DOHH2 (cell line): Measurements from ENCODE around the gene MYO9A.

Experiments
- H3F3A ChIP-seq: fragments of 200-600 bp; sonication (generic), shearing (Covaris generic); 2 replicates; pipeline ENCODE4 v1.6.0; 2016; ENCODE audit warnings: antibody characterized with exemption, mild to moderate bottlenecking; ENCODE audit not compliant: control insufficient read depth, insufficient read depth
- H3K27ac ChIP-seq: fragments of 200-600 bp; sonication (generic); 2 replicates; pipeline ENCODE4 v1.5.1; 2014; ENCODE audit warnings: low read depth, mild to moderate bottlenecking, low read length, moderate library complexity
- H3K27me3 ChIP-seq: fragments of 200-600 bp; sonication (generic); 2 replicates; pipeline ENCODE4 v1.6.1; 2014; ENCODE audit warnings: mild to moderate bottlenecking, low read length, mixed read lengths; ENCODE audit not compliant: control insufficient read depth
- H3K36me3 ChIP-seq: fragments of 200-600 bp; sonication (generic); 2 replicates; pipeline ENCODE4 v1.6.1; 2014; ENCODE audit warnings: mild to moderate bottlenecking, low read length, moderate library complexity, mixed read lengths; ENCODE audit not compliant: control insufficient read depth
- H3K4me1 ChIP-seq: fragments of 200-600 bp; sonication (generic); 2 replicates; pipeline ENCODE4 v1.6.1; 2014; ENCODE audit warnings: mild to moderate bottlenecking, low read length, mixed read lengths; ENCODE audit not compliant: control insufficient read depth
- H3K4me2 ChIP-seq: fragments of 200-600 bp; sonication (generic); 2 replicates; pipeline ENCODE4 v1.6.0; 2014; ENCODE audit warnings: mild to moderate bottlenecking, low read length, moderate library complexity
- H3K4me3 ChIP-seq: fragments of 200-600 bp; sonication (generic); 2 replicates; pipeline ENCODE4 v1.5.1; 2014; ENCODE audit warnings: mild to moderate bottlenecking, low read length, mixed read lengths
- H3K79me2 ChIP-seq: fragments of 200-600 bp; sonication (generic); 2 replicates; pipeline ENCODE4 v1.6.1; 2014; ENCODE audit warnings: mild to moderate bottlenecking, low read length, mixed read lengths; ENCODE audit not compliant: control insufficient read depth
- H3K9me2 ChIP-seq: fragments of 200-600 bp; sonication (generic); replicated peaks from 2 replicates; pipeline ENCODE4 v1.6.1; 2014; ENCODE audit warnings: mild to moderate bottlenecking, low read length, mixed read lengths; ENCODE audit not compliant: control insufficient read depth
- H3K9me3 ChIP-seq: fragments of 200-600 bp; sonication (generic); 2 replicates; pipeline ENCODE4 v1.6.1; 2014; ENCODE audit warnings: antibody characterized with exemption, low read length, mixed read lengths; ENCODE audit not compliant: control insufficient read depth, insufficient read depth
- H4K20me1 ChIP-seq: fragments of 200-600 bp; sonication (generic); 2 replicates; pipeline ENCODE4 v1.6.0; 2014; ENCODE audit warnings: low read depth, mild to moderate bottlenecking, antibody characterized with exemption, low read length, moderate library complexity; ENCODE audit not compliant: control insufficient read depth, insufficient read depth
- EZH2phosphoT487 ChIP-seq: fragments of 200-600 bp; sonication (generic); IDR thresholded peaks from 2 replicates; pipeline ENCODE4 v1.6.1; 2017; ENCODE audit warnings: borderline replicate concordance, mild to moderate bottlenecking, antibody characterized with exemption, low read length, moderate library complexity, mixed read lengths
- TF ChIP-seq, protein P1 (sequence below): fragments of 200-600 bp; sonication (generic); IDR thresholded peaks from one replicate; pipeline ENCODE4 v1.5.1; 2014; ENCODE audit warnings: antibody characterized with exemption, mild to moderate bottlenecking, low read depth, low read length; ENCODE audit not compliant: poor library complexity, severe bottlenecking

MYO9A gene

GRCh38 chr15:71789616-71790015, 328.3 kb downstream of the MYO9A start:
- no peaks in the 10 kb centered on the region for H3K9me2 ChIP-seq
- 0 out of 2 replicates have a peak, but pooled peaks cover 5% of the 10 kb centered on the region for H3K27me3 ChIP-seq
- no peaks in the 10 kb centered on the region for H3K79me2 ChIP-seq
- 0 out of 2 replicates have a peak, but pooled peaks cover 3% of the 10 kb centered on the region for H3K4me1 ChIP-seq
- no peak overlapping the region for H3K27ac ChIP-seq
- no peaks in the 10 kb centered on the region for H3K9me3 ChIP-seq
- H3K36me3 ChIP-seq, result no peaks in the 10 kb centered on the region
- H3K4me2 ChIP-seq, result no peak overlapping the region
- no peaks in the 10 kb centered on the region for H4K20me1 ChIP-seq
- no peak for TF ChIP-seq EZH2phosphoT487
- TF ChIP-seq, protein P1, sequence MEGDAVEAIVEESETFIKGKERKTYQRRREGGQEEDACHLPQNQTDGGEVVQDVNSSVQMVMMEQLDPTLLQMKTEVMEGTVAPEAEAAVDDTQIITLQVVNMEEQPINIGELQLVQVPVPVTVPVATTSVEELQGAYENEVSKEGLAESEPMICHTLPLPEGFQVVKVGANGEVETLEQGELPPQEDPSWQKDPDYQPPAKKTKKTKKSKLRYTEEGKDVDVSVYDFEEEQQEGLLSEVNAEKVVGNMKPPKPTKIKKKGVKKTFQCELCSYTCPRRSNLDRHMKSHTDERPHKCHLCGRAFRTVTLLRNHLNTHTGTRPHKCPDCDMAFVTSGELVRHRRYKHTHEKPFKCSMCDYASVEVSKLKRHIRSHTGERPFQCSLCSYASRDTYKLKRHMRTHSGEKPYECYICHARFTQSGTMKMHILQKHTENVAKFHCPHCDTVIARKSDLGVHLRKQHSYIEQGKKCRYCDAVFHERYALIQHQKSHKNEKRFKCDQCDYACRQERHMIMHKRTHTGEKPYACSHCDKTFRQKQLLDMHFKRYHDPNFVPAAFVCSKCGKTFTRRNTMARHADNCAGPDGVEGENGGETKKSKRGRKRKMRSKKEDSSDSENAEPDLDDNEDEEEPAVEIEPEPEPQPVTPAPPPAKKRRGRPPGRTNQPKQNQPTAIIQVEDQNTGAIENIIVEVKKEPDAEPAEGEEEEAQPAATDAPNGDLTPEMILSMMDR, result no peak
- no peak overlapping the region for H3K4me3 ChIP-seq
- H3F3A ChIP-seq, result no peaks in the 10 kb centered on the region

DNA sequence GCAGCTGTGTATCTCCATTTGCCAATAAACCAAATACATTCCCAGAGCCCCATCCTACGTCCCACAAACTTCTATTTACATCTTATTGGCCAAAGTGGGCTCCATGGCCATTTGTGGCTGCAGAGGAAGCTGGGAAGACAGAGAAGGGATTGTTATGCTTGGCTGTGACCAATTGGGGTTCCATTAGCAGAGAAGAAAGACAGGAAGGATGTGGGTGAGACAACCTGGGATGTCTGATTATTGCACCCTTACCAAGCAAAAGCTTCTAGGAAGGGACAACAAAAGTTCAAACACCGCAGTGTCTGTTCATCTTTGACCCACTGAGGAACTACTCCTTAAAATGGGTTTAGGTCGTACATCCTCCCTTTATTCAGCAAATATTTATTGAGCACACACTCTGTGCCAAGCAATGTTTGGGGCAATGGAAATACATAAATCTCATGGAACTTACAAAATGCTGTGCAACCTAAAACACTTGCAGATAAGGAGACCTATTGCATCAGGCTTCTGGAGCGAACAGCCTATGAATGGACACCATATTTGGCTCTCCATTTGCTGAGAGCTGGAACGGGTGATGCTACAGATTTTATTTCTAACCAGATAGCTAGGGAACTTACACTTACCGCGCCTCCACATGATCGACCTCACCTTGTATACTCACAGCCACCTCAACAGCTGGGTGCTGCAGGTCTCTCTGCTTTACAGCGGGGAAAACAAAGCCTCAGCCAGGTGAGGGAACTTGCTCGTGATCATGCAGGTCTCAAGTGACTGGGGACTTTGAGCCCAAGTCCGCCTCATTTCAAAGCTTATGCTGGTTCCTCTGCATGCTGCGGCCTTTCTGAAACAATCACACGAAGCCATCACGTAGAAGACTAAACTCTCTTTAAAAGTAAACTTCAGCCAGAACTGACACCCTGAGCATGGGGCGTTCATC, 329.0 kb downstream of the MYO9A start:
- H3K4me2 ChIP-seq, result no peak overlapping the region

DNA sequence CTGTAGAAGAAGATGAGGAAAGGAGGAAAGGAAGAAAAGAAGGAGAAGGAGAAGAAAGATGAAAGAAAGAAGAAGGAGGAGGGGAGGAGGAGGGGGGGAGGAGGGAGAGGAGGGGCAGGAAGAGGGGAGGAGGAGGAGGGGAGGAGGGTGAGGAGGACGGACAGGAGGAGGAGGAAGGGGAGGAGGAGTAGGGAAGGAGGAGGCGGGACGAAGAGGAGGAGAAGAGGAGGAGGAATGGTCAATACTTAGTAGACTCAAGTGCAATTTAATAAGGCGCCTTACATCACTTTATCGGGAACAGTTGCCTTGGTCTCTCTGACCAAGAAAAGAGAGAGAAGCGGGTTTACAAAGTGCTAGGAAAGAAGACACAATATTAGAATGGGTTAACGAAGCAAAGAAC, 331.3 kb downstream of the MYO9A start:
- Histone ChIP-seq H3K9me3 (no peaks in the 10 kb centered on the region), H3K27me3 (peaks cover 12% of the 10 kb centered on the region), H3K36me3 (no peaks in the 10 kb centered on the region), H3K9me2 (no peaks in the 10 kb centered on the region), H3K4me2 (no peak overlapping the region), H4K20me1 (no peaks in the 10 kb centered on the region), H3K4me3 (no peak overlapping the region), H3F3A (no peaks in the 10 kb centered on the region), H3K79me2 (no peaks in the 10 kb centered on the region), H3K4me1 (0 out of 2 replicates have a peak, but pooled peaks cover 3% of the 10 kb centered on the region), H3K27ac (no peak overlapping the region)
- TF ChIP-seq, protein P1, result no peak
- TF ChIP-seq EZH2phosphoT487, result no peak

More for the DNA sequence above, 329.0 kb downstream of the MYO9A start:
- Histone ChIP-seq H3K9me3 (no peaks in the 10 kb centered on the region), H3K36me3 (no peaks in the 10 kb centered on the region), H3F3A (no peaks in the 10 kb centered on the region), H3K4me3 (no peak overlapping the region), H3K4me1 (0 out of 2 replicates have a peak, but pooled peaks cover 3% of the 10 kb centered on the region), H3K9me2 (no peaks in the 10 kb centered on the region), H3K27me3 (0 out of 2 replicates have a peak, but pooled peaks cover 5% of the 10 kb centered on the region), H4K20me1 (no peaks in the 10 kb centered on the region), H3K27ac (no peak overlapping the region), H3K79me2 (no peaks in the 10 kb centered on the region)
- TF ChIP-seq, protein P1, result no peak
- no peak for TF ChIP-seq EZH2phosphoT487
